Breast epithelium (tissue), 4 donors: ENCODE data around the gene COL11A1. TPM values are rescaled to one million over a fixed set of nuclear protein-coding genes. Genes with fewer than 3 reads are reported as not detected.

Experiments
- DNase-seq, 2 donors: peaks; one replicate each; pipeline ENCODE4 v3.0.0-alpha.2; 2019; ENCODE audit warnings: low spot score in 2 of 2
- H3K27ac ChIP-seq, 2 donors: fragments of 200-600 bp; sonication (generic) in 1 of 2; one replicate each; pipeline ENCODE4 v1.5.1; 2016 to 2019; ENCODE audit warnings: mild to moderate bottlenecking in 1 of 2
- H3K27me3 ChIP-seq, 2 donors: fragments of 200-600 bp; sonication (generic) in 1 of 2; one replicate each; pipeline versions ENCODE4 v1.5.1 to v1.6.0; 2017 to 2019; ENCODE audit warnings: control low read depth in 1 of 2, mild to moderate bottlenecking in 1 of 2
- H3K36me3 ChIP-seq: fragments of 200-600 bp; one replicate; pipeline ENCODE4 v1.5.1; 2019
- H3K4me1 ChIP-seq, 2 donors: fragments of 200-600 bp; sonication (generic); one replicate each; pipeline ENCODE4 v1.5.1; 2016 to 2019; ENCODE audit warnings: control low read depth in 1 of 2
- H3K4me3 ChIP-seq, 3 donors: fragments of 200-600 bp; sonication (generic); 1 replicate in 2 of 3; 2 replicates in 1 of 3; pipeline ENCODE4 v1.5.1; 2016 to 2019; ENCODE audit warnings: mild to moderate bottlenecking in 3 of 3, moderate library complexity in 2 of 3
- H3K9me3 ChIP-seq, 2 donors: fragments of 200-600 bp; sonication (generic) in 1 of 2; one replicate each; pipeline ENCODE4 v1.5.1; 2016 to 2019; ENCODE audit warnings: control low read depth in 1 of 2
- POLR2A ChIP-seq: fragments of 450-650 bp; IDR thresholded peaks from one replicate; pipeline ENCODE4 v1.6.1; 2016; ENCODE audit warnings: antibody characterized with exemption, mild to moderate bottlenecking, moderate library complexity
- POLR2AphosphoS5 ChIP-seq, 3 donors: sonication (generic); formaldehyde crosslinking; IDR thresholded peaks; one replicate each; pipeline ENCODE4 v1.6.1; 2017; ENCODE audit warnings: antibody characterized with exemption in 3 of 3
- intact Hi-C: fragments of 100-400 bp; cut with DNase I; formaldehyde crosslinking; loops from one replicate; pipeline ENCODE4 v1.15.1; 2023; ENCODE audit warnings: low total_unique reads
- total RNA-seq, 3 donors: library from RNA; depleted of rRNA; stranded (reverse); fragments of >200 nt; gene quantifications; one replicate each; pipeline ENCODE4 v1.1.0, GENCODE V29; 2016
- TF ChIP-seq, protein P1 (sequence below), 3 donors: fragments of 450-650 bp; IDR thresholded peaks; one replicate each; pipeline ENCODE4 v1.5.1; 2016 to 2017; ENCODE audit warnings: antibody characterized with exemption in 3 of 3, mild to moderate bottlenecking in 3 of 3, moderate library complexity in 3 of 3

Gene COL11A1
- total RNA-seq, 3 donors from 2014 or later: 0.48 to 0.98 (median 0.88) TPM

DNA sequence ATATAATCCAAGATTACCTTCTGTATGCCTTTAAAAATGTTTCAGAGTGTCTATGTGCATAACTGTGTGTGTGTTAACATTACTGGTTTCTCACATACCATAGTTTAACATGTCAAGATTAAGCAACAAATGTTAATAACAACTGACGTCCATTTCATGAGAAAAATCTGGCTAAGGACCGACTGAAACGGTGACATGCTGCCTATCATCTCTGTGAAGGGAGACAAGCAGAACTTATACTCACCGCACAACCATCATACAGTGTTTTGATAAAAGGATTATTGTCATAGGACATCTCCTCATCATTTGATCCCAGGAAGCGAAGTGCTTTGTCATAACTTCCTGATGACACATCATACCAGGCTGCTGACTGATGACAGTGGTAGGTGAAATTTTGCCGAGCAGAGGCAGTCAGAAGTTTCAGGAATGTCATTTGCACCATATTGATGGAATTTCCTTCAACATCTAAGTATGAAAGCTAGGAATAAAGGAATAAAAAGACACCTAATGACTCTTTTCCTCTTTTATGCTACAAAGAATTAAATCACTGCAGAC lies 228.8 kb downstream of the COL11A1 start:
- TF ChIP-seq POLR2AphosphoS5 (IDR thresholded peaks at IDR 0.05): no peak
- no peak for TF ChIP-seq POLR2A
- TF ChIP-seq, protein P1, sequence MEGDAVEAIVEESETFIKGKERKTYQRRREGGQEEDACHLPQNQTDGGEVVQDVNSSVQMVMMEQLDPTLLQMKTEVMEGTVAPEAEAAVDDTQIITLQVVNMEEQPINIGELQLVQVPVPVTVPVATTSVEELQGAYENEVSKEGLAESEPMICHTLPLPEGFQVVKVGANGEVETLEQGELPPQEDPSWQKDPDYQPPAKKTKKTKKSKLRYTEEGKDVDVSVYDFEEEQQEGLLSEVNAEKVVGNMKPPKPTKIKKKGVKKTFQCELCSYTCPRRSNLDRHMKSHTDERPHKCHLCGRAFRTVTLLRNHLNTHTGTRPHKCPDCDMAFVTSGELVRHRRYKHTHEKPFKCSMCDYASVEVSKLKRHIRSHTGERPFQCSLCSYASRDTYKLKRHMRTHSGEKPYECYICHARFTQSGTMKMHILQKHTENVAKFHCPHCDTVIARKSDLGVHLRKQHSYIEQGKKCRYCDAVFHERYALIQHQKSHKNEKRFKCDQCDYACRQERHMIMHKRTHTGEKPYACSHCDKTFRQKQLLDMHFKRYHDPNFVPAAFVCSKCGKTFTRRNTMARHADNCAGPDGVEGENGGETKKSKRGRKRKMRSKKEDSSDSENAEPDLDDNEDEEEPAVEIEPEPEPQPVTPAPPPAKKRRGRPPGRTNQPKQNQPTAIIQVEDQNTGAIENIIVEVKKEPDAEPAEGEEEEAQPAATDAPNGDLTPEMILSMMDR (IDR thresholded peaks at IDR 0.05): no peak
- H3K4me1 ChIP-seq: no peaks in the 10 kb centered on the region
- no peaks in the 10 kb centered on the region for H3K9me3 ChIP-seq
- no peak overlapping the region for H3K4me3 ChIP-seq
- intact Hi-C loops: no loop called here
- no peaks in the 10 kb centered on the region for H3K27me3 ChIP-seq
- no peaks in the 10 kb centered on the region for H3K36me3 ChIP-seq
- no peak overlapping the region for H3K27ac ChIP-seq
- DNase-seq: no peak

DNA sequence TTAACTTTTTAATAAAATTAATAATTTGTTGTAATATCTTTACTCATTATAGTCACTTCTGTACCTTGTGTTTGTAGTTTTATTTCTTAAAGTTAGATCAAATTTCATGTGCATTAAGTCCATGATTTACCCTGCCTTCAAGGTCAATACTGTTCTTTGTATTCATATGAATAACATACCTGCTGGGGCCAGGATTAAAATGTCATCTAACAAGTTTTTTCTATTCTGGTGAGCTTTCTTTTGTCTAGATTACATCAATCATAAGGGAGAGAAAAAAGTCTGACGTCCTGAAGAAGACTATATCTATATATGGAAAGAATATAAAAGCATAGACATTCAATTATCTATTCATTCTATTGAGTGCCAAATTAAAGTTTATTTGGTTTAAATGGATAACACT lies 232.6 kb downstream of the COL11A1 start:
- no peak for TF ChIP-seq POLR2A
- TF ChIP-seq, protein P1 (IDR thresholded peaks at IDR 0.05): no peak
- no peak for TF ChIP-seq POLR2AphosphoS5 (IDR thresholded peaks at IDR 0.05)
- Histone ChIP-seq H3K36me3 (no peaks in the 10 kb centered on the region), H3K27ac (no peak overlapping the region), H3K4me3 (no peak overlapping the region), H3K4me1 (no peaks in the 10 kb centered on the region), H3K9me3 (peaks cover 0 to 2% of the 10 kb centered on the region in 2 donors), H3K27me3 (no peaks in the 10 kb centered on the region)
- intact Hi-C loops: no loop called here
- no peak for DNase-seq

DNA sequence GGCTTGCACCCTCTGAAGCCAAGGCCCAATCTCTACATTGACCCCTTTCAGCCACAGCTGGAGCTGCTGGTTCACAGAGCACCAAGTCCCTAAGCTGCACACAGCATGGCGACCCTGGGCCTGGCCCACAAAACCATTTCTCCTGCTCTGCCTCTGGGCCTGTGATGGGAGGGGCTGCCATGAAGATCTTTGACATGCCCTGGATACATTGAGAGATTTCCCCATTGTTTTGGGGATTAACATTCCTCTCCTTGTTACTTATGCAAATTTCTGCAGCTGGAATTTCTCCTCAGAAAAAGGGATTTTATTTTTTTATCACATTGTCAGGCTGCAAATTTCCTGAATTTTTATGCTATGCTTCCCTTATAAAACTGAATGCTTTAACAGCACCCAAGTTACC lies 235.8 kb downstream of the COL11A1 start:
- Histone ChIP-seq H3K27ac (no peak overlapping the region), H3K4me1 (no peaks in the 10 kb centered on the region), H3K36me3 (no peaks in the 10 kb centered on the region), H3K4me3 (no peak overlapping the region), H3K9me3 (peaks cover 0 to 2% of the 10 kb centered on the region in 2 donors), H3K27me3 (no peaks in the 10 kb centered on the region)
- intact Hi-C loops: no loop called here
- no peak for DNase-seq
- no peak for TF ChIP-seq POLR2AphosphoS5 (IDR thresholded peaks at IDR 0.05)
- TF ChIP-seq POLR2A: no peak
- TF ChIP-seq, protein P1 (IDR thresholded peaks at IDR 0.05): no peak

DNA sequence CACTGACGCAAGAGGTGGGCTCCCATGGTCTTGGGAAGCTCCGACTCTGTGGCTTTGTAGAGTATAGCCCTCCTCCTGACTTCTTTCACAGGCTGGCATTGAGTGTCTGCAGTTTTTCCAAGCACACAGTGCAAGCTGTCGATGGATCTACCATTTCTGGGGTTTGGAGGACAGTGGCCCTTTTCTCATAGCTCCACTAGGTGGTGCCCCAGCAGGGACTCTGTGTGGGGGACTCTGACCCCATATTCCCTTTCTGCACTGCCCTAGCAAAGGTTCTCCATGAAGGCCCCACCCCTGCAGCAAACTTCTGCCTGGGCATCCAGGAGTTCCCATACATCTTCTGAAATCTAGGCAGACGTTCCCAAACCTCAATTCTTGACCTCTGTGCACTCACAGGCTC lies 236.2 kb downstream of the COL11A1 start:
- TF ChIP-seq, protein P1 (IDR thresholded peaks at IDR 0.05): no peak
- no peak for DNase-seq
- no peaks in the 10 kb centered on the region for H3K27me3 ChIP-seq
- intact Hi-C loops: no loop called here
- no peaks in the 10 kb centered on the region for H3K4me1 ChIP-seq
- no peaks in the 10 kb centered on the region for H3K36me3 ChIP-seq
- peaks cover 0 to 2% of the 10 kb centered on the region in 2 donors for H3K9me3 ChIP-seq
- H3K4me3 ChIP-seq: no peak overlapping the region
- H3K27ac ChIP-seq: no peak overlapping the region

DNA sequence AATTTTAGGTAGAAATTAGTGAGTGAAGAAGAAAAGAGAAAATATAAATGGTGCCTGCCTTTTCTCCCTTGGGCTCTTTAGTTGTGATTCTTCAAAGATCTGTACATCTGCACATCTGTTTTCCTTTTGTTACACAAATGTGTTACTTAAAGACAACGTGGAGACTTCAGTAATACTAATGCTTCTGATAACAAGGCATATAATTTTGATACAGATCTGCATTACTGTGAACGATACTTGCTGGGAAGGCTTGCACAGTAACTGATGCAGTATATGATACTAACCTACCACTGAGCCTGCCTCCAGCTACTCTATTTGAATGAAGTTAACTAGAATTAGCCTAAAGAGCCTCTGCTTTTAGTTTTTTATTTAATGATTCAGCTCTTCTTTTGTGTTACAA lies 244.6 kb downstream of the COL11A1 start:
- no peaks in the 10 kb centered on the region for H3K27me3 ChIP-seq
- TF ChIP-seq, protein P1 (IDR thresholded peaks at IDR 0.05): no peak
- TF ChIP-seq POLR2A: no peak
- no peak for TF ChIP-seq POLR2AphosphoS5 (IDR thresholded peaks at IDR 0.05)
- intact Hi-C loops: no loop called here
- H3K27ac ChIP-seq: no peak overlapping the region
- no peaks in the 10 kb centered on the region for H3K36me3 ChIP-seq
- H3K9me3 ChIP-seq: no peaks in the 10 kb centered on the region
- no peak for DNase-seq
- H3K4me1 ChIP-seq: no peaks in the 10 kb centered on the region
- no peak overlapping the region for H3K4me3 ChIP-seq
